GM12875 (cell line): ENCODE data around the gene DCLK2.

Experiments used
- H3K4me3 ChIP-seq: one replicate; pipeline ENCODE4 v1.5.1; 2011; ENCODE audit warnings: low read depth, low read length, control low read depth
- CTCF ChIP-seq: IDR thresholded peaks from 2 replicates; pipeline ENCODE4 v1.5.1; 2011; ENCODE audit warnings: low read depth, mild to moderate bottlenecking, control low read depth, inconsistent platforms, low read length, moderate library complexity, borderline replicate concordance; ENCODE audit not compliant: insufficient read depth

Gene DCLK2

GRCh38 chr4:150261571-150261970 lies 183.3 kb downstream of the DCLK2 start:
- TF ChIP-seq CTCF: no peak
- H3K4me3 ChIP-seq: no peak overlapping the region

GRCh38 chr4:150262611-150263010 lies 184.4 kb downstream of the DCLK2 start:
- no peak overlapping the region for H3K4me3 ChIP-seq
- no peak for TF ChIP-seq CTCF

GRCh38 chr4:150264595-150265161 lies 186.4 kb downstream of the DCLK2 start:
- H3K4me3 ChIP-seq: no peak overlapping the region
- TF ChIP-seq CTCF: no peak

- H3K4me3 ChIP-seq: no peak overlapping the region
- no peak for TF ChIP-seq CTCF
Observed at GRCh38 chr4:150265806-150266205, 187.6 kb downstream of the DCLK2 start.

- no peak overlapping the region for H3K4me3 ChIP-seq
- TF ChIP-seq CTCF: no peak
Observed at GRCh38 chr4:150268444-150268843, 190.2 kb downstream of the DCLK2 start.

GRCh38 chr4:150278206-150278605 lies 200.0 kb downstream of the DCLK2 start:
- no peak for TF ChIP-seq CTCF
- no peak overlapping the region for H3K4me3 ChIP-seq

- TF ChIP-seq CTCF: no peak
- no peak overlapping the region for H3K4me3 ChIP-seq
Observed at GRCh38 chr4:150280081-150280895, 202.0 kb downstream of the DCLK2 start.
